Measurements from ENCODE around the gene CSDE1. TPM values are rescaled to one million over a fixed set of nuclear protein-coding genes. Genes with fewer than 3 reads are reported as not detected.

CSDE1 gene
- total and polyA plus RNA-seq, 2 experiments from 2014 or later = 161 to 802 TPM

DNA sequence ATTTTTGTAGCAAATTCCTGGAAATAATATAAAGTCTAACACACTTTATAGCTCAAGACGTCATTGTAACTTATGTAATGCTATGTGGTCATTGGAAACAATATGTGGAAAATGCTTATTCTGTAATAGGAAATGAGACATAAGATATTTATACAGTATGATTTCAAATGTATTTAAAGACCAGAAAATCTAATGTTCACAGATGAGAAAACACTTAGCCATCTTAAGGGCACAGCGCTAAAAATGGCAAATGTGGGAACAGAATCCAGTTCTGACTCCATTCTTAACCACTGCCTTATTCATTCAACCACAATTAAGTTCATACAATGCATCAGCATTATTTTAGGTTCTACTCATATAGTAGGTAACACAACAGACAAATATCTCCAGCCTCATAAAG is 12.5 kb downstream of the CSDE1 start:
- WGBS (ENCODE audit: low lambda C conversion rate, missing lambda C conversion rate) = 95% methylated on average over 2 of the region's 2 CpGs
- no peak overlapping the region for H3K4me2 ChIP-seq
- H3K27me3 ChIP-seq = no peaks in the 10 kb centered on the region
- H3K4me3 ChIP-seq = no peak overlapping the region
- peaks cover 7% of the 10 kb centered on the region for H3K36me3 ChIP-seq (replicated peaks; ENCODE audit: insufficient read depth, low read depth)
- peaks cover 3% of the 10 kb centered on the region for H3K4me1 ChIP-seq (ENCODE audit: insufficient read depth)
- peaks cover 100% of the 10 kb centered on the region for H3K79me2 ChIP-seq
- H4K20me1 ChIP-seq (ENCODE audit: insufficient read depth, poor library complexity, severe bottlenecking) = peaks cover 95% of the 10 kb centered on the region
- H3K27ac ChIP-seq = no peak overlapping the region
- no peaks in the 10 kb centered on the region for H3K9me3 ChIP-seq (ENCODE audit: low read depth)
- TF ChIP-seq, protein P1, sequence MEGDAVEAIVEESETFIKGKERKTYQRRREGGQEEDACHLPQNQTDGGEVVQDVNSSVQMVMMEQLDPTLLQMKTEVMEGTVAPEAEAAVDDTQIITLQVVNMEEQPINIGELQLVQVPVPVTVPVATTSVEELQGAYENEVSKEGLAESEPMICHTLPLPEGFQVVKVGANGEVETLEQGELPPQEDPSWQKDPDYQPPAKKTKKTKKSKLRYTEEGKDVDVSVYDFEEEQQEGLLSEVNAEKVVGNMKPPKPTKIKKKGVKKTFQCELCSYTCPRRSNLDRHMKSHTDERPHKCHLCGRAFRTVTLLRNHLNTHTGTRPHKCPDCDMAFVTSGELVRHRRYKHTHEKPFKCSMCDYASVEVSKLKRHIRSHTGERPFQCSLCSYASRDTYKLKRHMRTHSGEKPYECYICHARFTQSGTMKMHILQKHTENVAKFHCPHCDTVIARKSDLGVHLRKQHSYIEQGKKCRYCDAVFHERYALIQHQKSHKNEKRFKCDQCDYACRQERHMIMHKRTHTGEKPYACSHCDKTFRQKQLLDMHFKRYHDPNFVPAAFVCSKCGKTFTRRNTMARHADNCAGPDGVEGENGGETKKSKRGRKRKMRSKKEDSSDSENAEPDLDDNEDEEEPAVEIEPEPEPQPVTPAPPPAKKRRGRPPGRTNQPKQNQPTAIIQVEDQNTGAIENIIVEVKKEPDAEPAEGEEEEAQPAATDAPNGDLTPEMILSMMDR (IDR thresholded peaks at IDR 0.05; ENCODE audit: poor library complexity) = no peak
- TF ChIP-seq EZH2 (IDR thresholded peaks at IDR 0.05; ENCODE audit: borderline replicate concordance) (no peak), EZH2phosphoT487 (IDR thresholded peaks at IDR 0.05; ENCODE audit: low read depth, severe bottlenecking, unreplicated experiment) (no peak)
- no peaks in the 10 kb centered on the region for H3K9me2 ChIP-seq (replicated peaks; ENCODE audit: insufficient read depth)
- no peak for DNase-seq (ENCODE audit: low spot score)
- no peak overlapping the region for H2AFZ ChIP-seq

DNA sequence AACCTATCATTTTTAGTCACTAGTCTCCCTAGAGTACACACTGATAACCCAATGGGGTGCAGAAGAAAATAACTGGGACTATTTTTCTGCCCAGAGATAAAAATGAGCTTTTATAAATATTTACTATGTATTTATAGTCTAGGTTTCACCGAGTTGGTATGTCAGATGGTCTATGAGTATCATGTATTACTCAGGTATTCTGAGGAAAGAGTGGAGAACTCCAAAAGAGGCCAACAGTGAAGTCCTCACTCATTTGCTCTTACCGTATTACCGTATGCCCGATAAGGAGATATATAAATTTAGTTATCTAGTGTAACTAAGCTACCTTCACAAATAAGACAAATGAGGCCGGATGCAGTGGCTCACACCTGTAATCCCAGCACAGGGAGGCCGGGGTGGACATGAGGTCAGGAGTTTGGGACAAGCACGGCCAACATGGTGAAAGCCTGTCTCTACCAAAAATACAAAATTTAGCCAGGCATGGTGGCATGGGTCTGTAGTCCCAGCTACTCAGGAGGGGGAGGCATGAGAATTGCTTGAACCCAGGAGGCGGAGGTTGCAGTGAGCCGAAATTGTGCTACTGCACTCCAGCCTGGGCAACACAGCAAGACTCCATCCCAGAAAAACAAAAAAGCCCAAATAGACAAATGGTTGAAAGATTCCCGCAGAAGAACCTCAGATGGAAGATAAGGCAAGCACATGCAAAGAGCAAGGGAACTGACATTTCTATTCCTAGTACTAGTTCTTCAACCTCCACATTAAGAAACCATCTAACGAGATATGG is 15.6 kb downstream of the CSDE1 start:
- peaks cover 93% of the 10 kb centered on the region for H3K79me2 ChIP-seq
- WGBS (ENCODE audit: low lambda C conversion rate, missing lambda C conversion rate) = 94% methylated on average over 11 of the region's 11 CpGs
- H3K27me3 ChIP-seq = no peaks in the 10 kb centered on the region
- H3K4me2 ChIP-seq = no peak overlapping the region
- no peak overlapping the region for H3K4me3 ChIP-seq
- TF ChIP-seq EZH2phosphoT487 (IDR thresholded peaks at IDR 0.05; ENCODE audit: low read depth, severe bottlenecking, unreplicated experiment) = no peak
- no peak for TF ChIP-seq EZH2 (IDR thresholded peaks at IDR 0.05; ENCODE audit: borderline replicate concordance)
- TF ChIP-seq, protein P1 (IDR thresholded peaks at IDR 0.05; ENCODE audit: poor library complexity) = no peak
- no peaks in the 10 kb centered on the region for H3K9me2 ChIP-seq (replicated peaks; ENCODE audit: insufficient read depth)
- peaks cover 75% of the 10 kb centered on the region for H4K20me1 ChIP-seq (ENCODE audit: insufficient read depth, poor library complexity, severe bottlenecking)
- H3K9me3 ChIP-seq (ENCODE audit: low read depth) = no peaks in the 10 kb centered on the region
- H3K27ac ChIP-seq = no peak overlapping the region
- H2AFZ ChIP-seq = no peak overlapping the region
- DNase-seq (ENCODE audit: low spot score) = no peak
- H3K36me3 ChIP-seq (replicated peaks; ENCODE audit: insufficient read depth, low read depth) = no peaks in the 10 kb centered on the region
- peaks cover 3% of the 10 kb centered on the region for H3K4me1 ChIP-seq (ENCODE audit: insufficient read depth)

DNA sequence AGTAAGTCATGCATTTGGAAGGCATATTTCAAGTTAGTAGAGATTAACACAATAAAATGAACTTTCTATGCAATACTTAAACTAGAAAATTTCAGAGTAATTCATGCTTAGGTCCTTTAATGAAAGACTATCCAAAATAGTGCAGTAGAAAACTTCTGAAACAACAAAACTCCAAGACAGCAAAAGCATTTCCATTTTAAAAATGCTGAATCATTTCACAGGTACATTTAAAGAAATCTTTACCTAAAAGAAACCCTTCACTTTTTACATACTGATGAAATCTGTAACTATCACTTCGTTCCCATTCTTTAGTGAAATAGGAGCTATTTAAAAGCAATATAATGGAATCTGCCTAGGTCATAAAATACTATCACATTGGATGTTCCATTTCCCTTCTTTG is 17.5 kb downstream of the CSDE1 start:
- TF ChIP-seq EZH2phosphoT487 (IDR thresholded peaks at IDR 0.05; ENCODE audit: low read depth, severe bottlenecking, unreplicated experiment) (no peak), EZH2 (IDR thresholded peaks at IDR 0.05; ENCODE audit: borderline replicate concordance) (no peak)
- TF ChIP-seq, protein P1 (IDR thresholded peaks at IDR 0.05; ENCODE audit: poor library complexity) = no peak
- WGBS (ENCODE audit: low lambda C conversion rate, missing lambda C conversion rate) = 94% methylated on average over 1 of the region's 1 CpG
- no peak overlapping the region for H3K27ac ChIP-seq
- H3K9me3 ChIP-seq (ENCODE audit: low read depth) = no peaks in the 10 kb centered on the region
- no peak overlapping the region for H3K4me2 ChIP-seq
- H4K20me1 ChIP-seq (ENCODE audit: insufficient read depth, poor library complexity, severe bottlenecking) = peaks cover 57% of the 10 kb centered on the region
- peaks cover 10% of the 10 kb centered on the region for H3K4me1 ChIP-seq (ENCODE audit: insufficient read depth)
- H3K27me3 ChIP-seq = no peaks in the 10 kb centered on the region
- DNase-seq (ENCODE audit: low spot score) = no peak
- H3K9me2 ChIP-seq (replicated peaks; ENCODE audit: insufficient read depth) = no peaks in the 10 kb centered on the region
- H2AFZ ChIP-seq = no peak overlapping the region
- no peaks in the 10 kb centered on the region for H3K36me3 ChIP-seq (replicated peaks; ENCODE audit: insufficient read depth, low read depth)
- peaks cover 93% of the 10 kb centered on the region for H3K79me2 ChIP-seq
- H3K4me3 ChIP-seq = no peak overlapping the region

All from hepatocyte (in vitro differentiated cells).